ENCODE measurements around the gene ATG2B.
"Not testable (repeated sequence)": the region's sequence is repeated elsewhere in the genome, so short reads cannot be mapped to it uniquely, and the experiment has no call there.

Gene ATG2B

GRCh38 chr14:96251656-96252155 lies 111.4 kb downstream of the ATG2B start:
- no peak for DNase-seq

GRCh38 chr14:96250485-96250884 lies 112.7 kb downstream of the ATG2B start:
- no peak for DNase-seq

GRCh38 chr14:96249029-96249428 lies 114.1 kb downstream of the ATG2B start:
- DNase-seq, result no peak

- DNase-seq, result no peak
Measured at GRCh38 chr14:96247031-96247430, 116.1 kb downstream of the ATG2B start.

GRCh38 chr14:96246539-96246847 lies 116.6 kb downstream of the ATG2B start:
- no peak for DNase-seq

- no peak for DNase-seq
Measured at GRCh38 chr14:96245710-96246538, 117.2 kb downstream of the ATG2B start.

GRCh38 chr14:96245074-96245473 lies 118.1 kb downstream of the ATG2B start:
- DNase-seq, result not testable (repeated sequence)

GRCh38 chr14:96243785-96244184 lies 119.4 kb downstream of the ATG2B start:
- no peak for DNase-seq

GRCh38 chr14:96242126-96242525 lies 121.0 kb downstream of the ATG2B start:
- DNase-seq, result no peak

GRCh38 chr14:96240641-96241040 lies 122.5 kb downstream of the ATG2B start:
- DNase-seq, result no peak

- DNase-seq, result no peak
Measured at GRCh38 chr14:96239711-96240141, 123.4 kb downstream of the ATG2B start.

- DNase-seq, result no peak
Measured at GRCh38 chr14:96238676-96239265, 124.4 kb downstream of the ATG2B start.

GRCh38 chr14:96237641-96238040 lies 125.5 kb downstream of the ATG2B start:
- no peak for DNase-seq

GRCh38 chr14:96235426-96235825 lies 127.7 kb downstream of the ATG2B start:
- no peak for DNase-seq

- no peak for DNase-seq
Measured at GRCh38 chr14:96233661-96234060, 129.5 kb downstream of the ATG2B start.

GRCh38 chr14:96232506-96232905 lies 130.6 kb downstream of the ATG2B start:
- no peak for DNase-seq

- no peak for DNase-seq
Measured at GRCh38 chr14:96231526-96232130, 131.5 kb downstream of the ATG2B start.

- no peak for DNase-seq
Measured at GRCh38 chr14:96231056-96231455, 132.1 kb downstream of the ATG2B start.

GRCh38 chr14:96229315-96229714 lies 133.8 kb downstream of the ATG2B start:
- no peak for DNase-seq
